ENCODE measurements around the gene RGS6. TPM values are rescaled to one million over a fixed set of nuclear protein-coding genes. Genes with fewer than 3 reads are reported as not detected.
"Not testable (repeated sequence)": the region's sequence is repeated elsewhere in the genome, so short reads cannot be mapped to it uniquely, and the experiment has no call there.

RGS6 gene
- polyA plus RNA-seq, 3 donors, result not detected

GRCh38 chr14:71939344-71939743 is 7.1 kb downstream of the RGS6 start:
- H3K27ac Mint-ChIP-seq; intact Hi-C loops (cut with micrococcal nuclease); DNase-seq; H3K4me3 ChIP-seq (replicated peaks in 1 of 3; ENCODE audit: low read depth in 2 of 3, low read length in 3 of 3); H3K27ac ChIP-seq (ENCODE audit: low read depth in 1 of 2, low read length in 2 of 2); H3K79me2 ChIP-seq (ENCODE audit: insufficient read depth, low read length); H3K36me3 ChIP-seq (replicated peaks in 1 of 2; ENCODE audit: control insufficient read depth in 1 of 2, insufficient read depth in 2 of 2, low read length in 2 of 2); H3K4me3 Mint-ChIP-seq; H3K4me2 ChIP-seq (replicated peaks; ENCODE audit: extremely low read depth, low read length, poor library complexity, severe bottlenecking); H3K36me3 Mint-ChIP-seq; H3K9ac ChIP-seq (ENCODE audit: insufficient read depth, low read length, poor library complexity, severe bottlenecking); H2AFZ ChIP-seq (ENCODE audit: insufficient read depth, low read depth, low read length, poor library complexity, severe bottlenecking); H4K20me1 ChIP-seq (ENCODE audit: insufficient read depth, low read length): not testable (repeated sequence)
- H3K4me1 Mint-ChIP-seq, result peaks cover 12% of the 10 kb centered on the region
- Histone ChIP-seq H3K9me3 (replicated peaks in 1 of 2; ENCODE audit: control insufficient read depth in 1 of 2, insufficient read depth in 1 of 2, low read length in 2 of 2) (peaks cover 8 to 12% of the 10 kb centered on the region in 2 donors), H3K27me3 (ENCODE audit: control insufficient read depth in 2 of 2, insufficient read depth in 2 of 2, low read length in 2 of 2) (peaks cover 12% of the 10 kb centered on the region in 2 donors), H3K4me1 (ENCODE audit: control insufficient read depth in 1 of 2, insufficient read depth in 2 of 2, low read length in 2 of 2) (peaks cover 11 to 13% of the 10 kb centered on the region in 2 donors)
- 100% methylated on average over 1 of the region's 1 CpG for WGBS (ENCODE audit: insufficient coverage)
- peaks cover 4 to 11% (median 8%) of the 10 kb centered on the region in 3 donors for H3K27me3 Mint-ChIP-seq (ENCODE audit: low read depth in 3 of 3)
- peaks cover 8 to 18% (median 13%) of the 10 kb centered on the region in 7 donors for H3K9me3 Mint-ChIP-seq

- DNase-seq; H3K79me2 ChIP-seq (ENCODE audit: insufficient read depth, low read length); H3K4me2 ChIP-seq (replicated peaks; ENCODE audit: extremely low read depth, low read length, poor library complexity, severe bottlenecking); H2AFZ ChIP-seq (ENCODE audit: insufficient read depth, low read depth, low read length, poor library complexity, severe bottlenecking); H3K27me3 Mint-ChIP-seq (ENCODE audit: low read depth in 3 of 3); H4K20me1 ChIP-seq (ENCODE audit: insufficient read depth, low read length); H3K27ac ChIP-seq (ENCODE audit: low read depth in 1 of 2, low read length in 2 of 2); H3K9ac ChIP-seq (ENCODE audit: insufficient read depth, low read length, poor library complexity, severe bottlenecking); intact Hi-C loops (cut with micrococcal nuclease); H3K4me3 Mint-ChIP-seq; H3K36me3 Mint-ChIP-seq; H3K27me3 ChIP-seq (ENCODE audit: control insufficient read depth in 2 of 2, insufficient read depth in 2 of 2, low read length in 2 of 2); H3K27ac Mint-ChIP-seq; H3K4me3 ChIP-seq (replicated peaks in 1 of 3; ENCODE audit: low read depth in 2 of 3, low read length in 3 of 3); H3K36me3 ChIP-seq (replicated peaks in 1 of 2; ENCODE audit: control insufficient read depth in 1 of 2, insufficient read depth in 2 of 2, low read length in 2 of 2): not testable (repeated sequence)
- peaks cover 8 to 18% (median 13%) of the 10 kb centered on the region in 7 donors for H3K9me3 Mint-ChIP-seq
- peaks cover 8 to 12% of the 10 kb centered on the region in 2 donors for H3K9me3 ChIP-seq (replicated peaks in 1 of 2; ENCODE audit: control insufficient read depth in 1 of 2, insufficient read depth in 1 of 2, low read length in 2 of 2)
- H3K4me1 Mint-ChIP-seq, result peaks cover 12% of the 10 kb centered on the region
- H3K4me1 ChIP-seq (ENCODE audit: control insufficient read depth in 1 of 2, insufficient read depth in 2 of 2, low read length in 2 of 2), result peaks cover 11 to 13% of the 10 kb centered on the region in 2 donors
Measured at GRCh38 chr14:71940500-71940899, 8.3 kb downstream of the RGS6 start.

DNA sequence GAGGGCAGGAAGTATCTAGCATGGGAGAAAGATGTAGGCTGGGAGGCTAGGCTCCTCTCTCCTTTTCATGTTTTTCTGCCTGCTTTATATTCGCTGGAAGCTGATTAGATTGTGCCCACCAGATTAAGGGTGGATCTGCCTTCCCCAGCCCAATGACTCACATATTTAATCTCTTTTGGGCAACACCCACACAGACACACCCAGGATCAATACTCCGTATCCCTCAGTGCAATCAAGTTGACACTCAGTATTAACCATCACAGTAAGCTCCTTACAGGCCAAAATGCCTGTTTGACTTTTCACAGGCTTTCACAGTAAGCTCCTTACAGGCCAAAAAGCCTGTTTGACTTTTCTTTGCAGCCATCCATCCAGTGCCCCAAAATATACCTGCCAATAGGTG is 9.4 kb downstream of the RGS6 start:
- peaks cover 12% of the 10 kb centered on the region for H3K4me1 Mint-ChIP-seq
- H3K4me3 ChIP-seq (replicated peaks in 1 of 3; ENCODE audit: low read depth in 2 of 3, low read length in 3 of 3); H3K4me3 Mint-ChIP-seq; H3K27ac Mint-ChIP-seq; H3K36me3 ChIP-seq (replicated peaks in 1 of 2; ENCODE audit: control insufficient read depth in 1 of 2, insufficient read depth in 2 of 2, low read length in 2 of 2); H4K20me1 ChIP-seq (ENCODE audit: insufficient read depth, low read length); H3K9ac ChIP-seq (ENCODE audit: insufficient read depth, low read length, poor library complexity, severe bottlenecking); DNase-seq; H3K4me2 ChIP-seq (replicated peaks; ENCODE audit: extremely low read depth, low read length, poor library complexity, severe bottlenecking); H3K27me3 ChIP-seq (ENCODE audit: control insufficient read depth in 2 of 2, insufficient read depth in 2 of 2, low read length in 2 of 2); H3K27ac ChIP-seq (ENCODE audit: low read depth in 1 of 2, low read length in 2 of 2); H2AFZ ChIP-seq (ENCODE audit: insufficient read depth, low read depth, low read length, poor library complexity, severe bottlenecking); H3K27me3 Mint-ChIP-seq (ENCODE audit: low read depth in 3 of 3); H3K36me3 Mint-ChIP-seq; H3K79me2 ChIP-seq (ENCODE audit: insufficient read depth, low read length); intact Hi-C loops (cut with micrococcal nuclease): not testable (repeated sequence)
- Histone ChIP-seq H3K4me1 (ENCODE audit: control insufficient read depth in 1 of 2, insufficient read depth in 2 of 2, low read length in 2 of 2) (peaks cover 11 to 13% of the 10 kb centered on the region in 2 donors), H3K9me3 (replicated peaks in 1 of 2; ENCODE audit: control insufficient read depth in 1 of 2, insufficient read depth in 1 of 2, low read length in 2 of 2) (peaks cover 8 to 12% of the 10 kb centered on the region in 2 donors)
- H3K9me3 Mint-ChIP-seq, result peaks cover 8 to 18% (median 13%) of the 10 kb centered on the region in 7 donors
- WGBS (ENCODE audit: insufficient coverage), result 100% methylated on average over 1 of the region's 2 CpGs
